Ascending aorta (tissue), 2 donors: ENCODE results near the gene P2RX3. TPM values are rescaled to one million over a fixed set of nuclear protein-coding genes. Genes with fewer than 3 reads are reported as not detected.

Experiments
- DNase-seq, 2 donors: peaks; one replicate each; pipeline ENCODE4 v3.0.0-alpha.2; 2019; ENCODE audit warnings: low spot score in 2 of 2
- H3K27ac ChIP-seq, 2 donors: fragments of 200-600 bp; sonication (generic); one replicate each; pipeline ENCODE4 v1.5.1; 2016 to 2017; ENCODE audit warnings: mild to moderate bottlenecking in 1 of 2
- H3K27me3 ChIP-seq: fragments of 200-600 bp; sonication (generic); one replicate; pipeline ENCODE4 v1.5.1; 2017
- H3K36me3 ChIP-seq, 2 donors: fragments of 200-600 bp; sonication (generic); one replicate each; pipeline ENCODE4 v1.5.1; 2016
- H3K4me1 ChIP-seq, 2 donors: fragments of 200-600 bp; sonication (generic); one replicate each; pipeline ENCODE4 v1.5.1; 2016 to 2017; ENCODE audit warnings: mild to moderate bottlenecking in 1 of 2
- H3K4me3 ChIP-seq, 2 donors: fragments of 200-600 bp; sonication (generic); one replicate each; pipeline ENCODE4 v1.5.1; 2016 to 2017; ENCODE audit warnings: mild to moderate bottlenecking in 1 of 2
- H3K9me3 ChIP-seq, 2 donors: fragments of 200-600 bp; sonication (generic); one replicate each; pipeline ENCODE4 v1.5.1; 2016
- CTCF ChIP-seq, 3 experiments: fragments of 200-600 bp in 2 of 3; fragments of 450-650 bp in 1 of 3; sonication (generic) in 2 of 3; IDR thresholded peaks; one replicate each; pipeline ENCODE4 v1.5.1; 2016 to 2019; ENCODE audit warnings: antibody characterized with exemption in 3 of 3, mild to moderate bottlenecking in 1 of 3, moderate library complexity in 1 of 3
- intact Hi-C: fragments of 100-400 bp; cut with DNase I; formaldehyde crosslinking; loops from one replicate; pipeline ENCODE4 v1.15.1; 2023
- total RNA-seq: library from RNA; depleted of rRNA; stranded (reverse); fragments of >200 nt; gene quantifications from one replicate; pipeline ENCODE4 v1.1.0, GENCODE V29; 2016

Gene P2RX3
- total RNA-seq, 1 donor from 2014 or later, result not detected

- intact Hi-C loops, result loop anchor here (5.0 kb wide), 1 partner anchor 308 kb away; the partner anchor contains the start of gene YPEL4
These were observed 1.2 kb downstream of the P2RX3 start for GRCh38 chr11:57339328-57339727.

DNA sequence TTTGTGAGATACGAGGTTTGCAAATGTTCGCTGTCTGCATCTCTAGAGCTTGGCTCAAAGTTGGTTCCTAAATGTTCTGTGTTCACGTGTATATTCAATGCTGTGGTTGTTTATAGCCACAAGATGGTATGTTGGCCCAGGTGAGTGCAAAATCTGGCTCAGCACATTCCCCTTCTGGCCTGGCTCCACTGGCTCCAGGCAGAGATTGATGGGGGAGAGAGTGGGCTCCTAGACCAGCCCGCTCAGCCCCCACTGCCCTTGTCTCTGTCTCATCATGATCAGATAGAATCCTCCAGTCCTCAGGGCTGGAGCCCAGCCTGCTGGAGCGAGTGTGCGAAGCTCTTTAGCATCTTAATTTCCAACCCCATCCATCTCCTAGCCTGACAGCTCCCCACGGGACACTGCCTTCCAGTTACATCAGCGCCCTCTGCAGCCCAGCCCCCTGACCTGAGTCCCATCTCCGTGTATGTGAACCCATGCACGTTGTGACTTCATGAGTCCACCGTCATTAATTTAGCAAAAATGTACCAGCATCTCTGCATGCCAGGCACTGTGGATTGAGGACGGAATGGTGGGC, 2.0 kb downstream of the P2RX3 start:
- Histone ChIP-seq H3K27ac (no peak overlapping the region), H3K9me3 (no peaks in the 10 kb centered on the region), H3K4me3 (no peak overlapping the region), H3K4me1 (peaks cover 2 to 4% of the 10 kb centered on the region in 2 donors), H3K36me3 (no peaks in the 10 kb centered on the region), H3K27me3 (no peaks in the 10 kb centered on the region)
- intact Hi-C loops, result no loop called here
- DNase-seq, result no peak
- TF ChIP-seq CTCF (IDR thresholded peaks at IDR 0.05), result no peak

More at GRCh38 chr11:57339328-57339727, 1.2 kb downstream of the P2RX3 start:
- no peaks in the 10 kb centered on the region for H3K27me3 ChIP-seq
- no peak overlapping the region for H3K27ac ChIP-seq
- H3K36me3 ChIP-seq, result no peaks in the 10 kb centered on the region
- peaks cover 5 to 10% of the 10 kb centered on the region in 2 donors for H3K4me1 ChIP-seq
- no peak for TF ChIP-seq CTCF (IDR thresholded peaks at IDR 0.05)
- no peak for DNase-seq
- no peak overlapping the region for H3K4me3 ChIP-seq
- H3K9me3 ChIP-seq, result no peaks in the 10 kb centered on the region

GRCh38 chr11:57341250-57341808, 3.2 kb downstream of the P2RX3 start:
- TF ChIP-seq CTCF (IDR thresholded peaks at IDR 0.05), result no peak
- DNase-seq, result no peak

GRCh38 chr11:57342702-57343101, 4.5 kb downstream of the P2RX3 start:
- H3K36me3 ChIP-seq, result no peaks in the 10 kb centered on the region
- no peak for DNase-seq
- intact Hi-C loops, result no loop called here
- H3K27ac ChIP-seq, result no peak overlapping the region
- no peaks in the 10 kb centered on the region for H3K9me3 ChIP-seq
- no peak overlapping the region for H3K4me3 ChIP-seq
- TF ChIP-seq CTCF (IDR thresholded peaks at IDR 0.05), result no peak
- no peaks in the 10 kb centered on the region for H3K27me3 ChIP-seq
- H3K4me1 ChIP-seq, result no peaks in the 10 kb centered on the region

More at GRCh38 chr11:57341250-57341808, 3.2 kb downstream of the P2RX3 start:
- Histone ChIP-seq H3K27ac (no peak overlapping the region), H3K9me3 (no peaks in the 10 kb centered on the region), H3K4me3 (no peak overlapping the region), H3K36me3 (no peaks in the 10 kb centered on the region), H3K27me3 (no peaks in the 10 kb centered on the region), H3K4me1 (peaks cover 0 to 2% of the 10 kb centered on the region in 2 donors)
- intact Hi-C loops, result no loop called here

DNA sequence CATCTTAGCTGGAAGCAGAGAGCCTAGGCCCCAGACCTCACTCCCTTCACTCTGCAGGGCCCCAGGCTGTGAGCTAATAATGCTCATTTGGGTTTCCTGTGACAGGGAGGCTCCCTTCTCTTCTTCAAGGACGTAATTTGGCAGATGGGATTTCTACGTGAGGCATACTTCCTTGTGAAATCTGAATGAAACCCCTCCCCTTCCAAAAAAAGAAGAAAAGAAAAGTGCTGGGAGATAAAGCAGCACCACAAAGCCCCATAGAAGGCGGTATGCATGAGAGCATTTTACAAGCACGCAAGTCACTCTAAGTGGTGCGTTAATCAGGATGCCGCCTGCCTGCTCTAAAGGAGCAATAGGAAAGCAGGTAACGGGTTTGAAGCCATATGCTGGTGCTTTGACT, 5.7 kb downstream of the P2RX3 start:
- Histone ChIP-seq H3K9me3 (no peaks in the 10 kb centered on the region), H3K4me3 (no peak overlapping the region), H3K36me3 (no peaks in the 10 kb centered on the region), H3K4me1 (no peaks in the 10 kb centered on the region), H3K27ac (no peak overlapping the region), H3K27me3 (no peaks in the 10 kb centered on the region)
- intact Hi-C loops, result no loop called here
- no peak for TF ChIP-seq CTCF (IDR thresholded peaks at IDR 0.05)
- no peak for DNase-seq
